ENCODE results near the gene NOVA2.

Gene NOVA2

DNA sequence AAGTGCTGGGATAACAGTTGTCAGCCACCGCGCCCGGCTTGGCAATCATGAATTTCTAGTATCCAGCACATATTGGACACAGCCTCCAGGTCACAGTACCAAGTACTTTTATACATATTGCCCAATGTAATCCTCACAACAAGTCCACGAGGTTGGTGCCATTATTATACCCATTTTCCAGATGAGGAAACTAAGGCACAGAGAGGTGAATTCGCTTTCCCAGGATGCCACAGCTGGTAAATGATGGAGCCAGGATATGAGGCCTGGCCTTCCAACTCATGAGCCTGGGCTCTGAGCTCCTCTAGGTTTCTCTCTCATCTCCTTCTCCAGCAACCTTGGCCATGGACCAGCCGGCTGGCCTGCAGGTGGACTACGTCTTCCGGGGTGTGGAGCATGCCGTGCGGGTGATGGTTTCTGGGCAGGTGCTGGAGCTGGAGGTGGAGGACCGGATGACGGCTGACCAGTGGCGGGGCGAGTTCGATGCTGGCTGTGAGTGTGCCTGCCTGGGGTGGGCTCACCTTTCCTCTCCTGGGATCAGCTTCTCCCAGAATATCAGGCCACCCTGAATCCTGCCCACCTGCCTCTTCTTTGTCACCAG lies 29.1 kb upstream of the NOVA2 start:
- CTCF ChIA-PET, result interaction anchor here (1.3 to 3.8 kb wide), 3 partner anchors 7 to 138 kb away, joined by 3 to 19 read pairs (median 4); no protein-coding TSS in a partner anchor
- POLR2A ChIA-PET, result interaction anchor here (0.5 kb wide), 1 partner anchor 233 kb away, joined by 8 read pairs; the partner anchor contains the start of gene SIX5
- DNase-seq (ENCODE audit: extremely low spot score), result no peak
- no peak for TF ChIP-seq CTCF (IDR thresholded peaks at IDR 0.05; ENCODE audit: control extremely low read depth, extremely low read depth, low read depth, missing control alignments)

DNA sequence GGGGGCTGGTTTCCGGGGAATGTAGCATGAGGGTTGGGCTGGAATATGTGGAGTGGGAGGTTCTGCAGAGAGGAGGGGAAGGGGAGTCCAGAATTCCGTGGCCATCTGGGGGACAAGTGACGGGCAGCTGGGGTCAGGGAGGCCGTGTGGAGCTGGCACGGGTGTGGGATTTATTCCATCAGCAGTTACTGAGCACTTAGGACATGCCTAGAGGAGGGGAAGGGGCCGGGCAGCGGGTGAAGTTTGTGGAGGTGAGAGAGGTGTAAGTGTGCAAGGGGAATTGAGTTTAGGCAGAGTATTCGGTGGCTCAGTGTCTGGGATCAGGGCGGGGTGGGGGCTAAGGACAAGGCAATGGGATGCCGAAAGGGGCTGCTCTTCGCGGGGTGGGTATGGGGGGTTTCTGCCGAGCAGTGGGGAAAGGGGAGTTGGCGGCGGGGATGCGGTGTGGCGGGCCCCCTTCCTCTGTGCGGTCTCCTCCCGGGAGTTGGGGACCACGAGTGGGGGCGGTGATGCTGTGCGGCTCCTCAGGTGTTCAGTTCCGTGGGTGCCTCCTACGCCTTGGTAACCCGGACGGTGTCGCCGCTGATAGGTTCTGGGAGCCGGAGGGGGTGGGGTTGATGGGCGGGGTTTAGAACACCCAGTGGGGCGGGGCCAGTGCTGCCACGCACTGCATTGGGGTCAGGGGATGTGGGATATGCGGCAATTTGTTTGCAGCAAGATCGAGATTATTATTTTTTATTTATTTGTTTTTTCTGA lies 27.0 kb upstream of the NOVA2 start:
- POLR2A ChIA-PET, result interaction anchor here (0.7 kb wide), 1 partner anchor 202 kb away, joined by 3 read pairs; no protein-coding TSS in a partner anchor
- CTCF ChIA-PET, result interaction anchor here (1.0 to 3.8 kb wide), 2 partner anchors 9 to 265 kb away, joined by 3 to 19 read pairs; no protein-coding TSS in a partner anchor
- peak; percentile 85 for DNase-seq (ENCODE audit: extremely low spot score)
- no peak for TF ChIP-seq CTCF (IDR thresholded peaks at IDR 0.05; ENCODE audit: control extremely low read depth, extremely low read depth, low read depth, missing control alignments)

GRCh38 chr19:45999653-46000121 lies 26.0 kb upstream of the NOVA2 start:
- no peak for TF ChIP-seq CTCF (IDR thresholded peaks at IDR 0.05; ENCODE audit: control extremely low read depth, extremely low read depth, low read depth, missing control alignments)
- ChIA-PET CTCF (interaction anchor here (1.8 to 3.8 kb wide), 2 partner anchors 10 to 136 kb away, joined by 5 to 19 read pairs; partner anchors contain the start of gene FOXA3), POLR2A (no interaction called here)
- no peak for DNase-seq (ENCODE audit: extremely low spot score)

DNA sequence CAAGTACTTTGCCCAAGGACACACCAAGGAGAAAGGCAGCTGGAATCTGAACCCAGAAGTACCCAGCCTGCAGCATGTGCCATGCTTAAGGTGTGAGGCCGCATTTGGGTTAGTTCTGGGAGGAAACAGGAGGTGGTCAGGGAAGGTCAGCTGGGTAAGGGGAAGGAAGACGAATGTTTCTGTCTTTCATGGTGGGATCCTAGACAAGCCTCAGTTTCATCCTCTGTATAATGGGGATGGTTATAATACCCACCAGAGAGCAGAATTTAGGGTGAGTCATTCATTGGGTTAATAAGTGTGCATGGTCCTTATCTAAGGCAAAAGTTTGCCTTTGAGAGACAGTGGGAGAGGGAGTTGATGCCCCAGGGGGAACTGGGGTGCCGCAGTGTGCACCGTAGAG lies 25.2 kb upstream of the NOVA2 start:
- POLR2A ChIA-PET, result no interaction called here
- no peak for TF ChIP-seq CTCF (IDR thresholded peaks at IDR 0.05; ENCODE audit: control extremely low read depth, extremely low read depth, low read depth, missing control alignments)
- DNase-seq (ENCODE audit: extremely low spot score), result no peak
- CTCF ChIA-PET, result interaction anchor here (0.8 to 3.8 kb wide), 4 partner anchors 11 to 135 kb away, joined by 3 to 19 read pairs (median 5); partner anchors contain the start of gene FOXA3

- TF ChIP-seq CTCF (IDR thresholded peaks at IDR 0.05; ENCODE audit: control extremely low read depth, extremely low read depth, low read depth, missing control alignments), result no peak
- no peak for DNase-seq (ENCODE audit: extremely low spot score)
- ChIA-PET POLR2A (no interaction called here), CTCF (interaction anchor here (1.8 to 3.6 kb wide), 4 partner anchors 11 to 32 kb away, joined by 4 to 20 read pairs (median 12); no protein-coding TSS in a partner anchor)
Observed at GRCh38 chr19:45996933-45997332, 23.3 kb upstream of the NOVA2 start.

GRCh38 chr19:45995715-45996385 lies 22.2 kb upstream of the NOVA2 start:
- POLR2A ChIA-PET, result interaction anchor here (0.6 to 1.7 kb wide), 3 partner anchors 10 to 213 kb away, joined by 4 to 9 read pairs (median 6); partner anchors contain the start of genes DMPK and SYMPK
- TF ChIP-seq CTCF (IDR thresholded peaks at IDR 0.05; ENCODE audit: control extremely low read depth, extremely low read depth, low read depth, missing control alignments), result no peak
- DNase-seq (ENCODE audit: extremely low spot score), result no peak
- CTCF ChIA-PET, result interaction anchor here (1.0 to 3.6 kb wide), 9 partner anchors 9 to 179 kb away, joined by 3 to 20 read pairs (median 4); no protein-coding TSS in a partner anchor
